ENCODE measurements around the gene KANSL1L. TPM values are rescaled to one million over a fixed set of nuclear protein-coding genes. Genes with fewer than 3 reads are reported as not detected.

Gene KANSL1L
- total RNA-seq, 1 experiment from 2014 or later, result 5.7 TPM

GRCh38 chr2:210086930-210087329 is 84.3 kb downstream of the KANSL1L start:
- intact Hi-C loops (cut with micrococcal nuclease; ENCODE audit: unreplicated experiment), result no loop called here
- Histone ChIP-seq H3K9me3 (no peaks in the 10 kb centered on the region), H3K4me1 (no peaks in the 10 kb centered on the region), H3K4me3 (ENCODE audit: low read depth, low read length) (no peak overlapping the region), H3K27me3 (replicated peaks; ENCODE audit: control insufficient read depth, insufficient read depth, low read length) (no peaks in the 10 kb centered on the region), H3K36me3 (ENCODE audit: control insufficient read depth, insufficient read depth, low read length) (no peaks in the 10 kb centered on the region)
- Mint-ChIP-seq H3K9me3 (ENCODE audit: unreplicated experiment) (no peaks in the 10 kb centered on the region), H3K4me3 (ENCODE audit: unreplicated experiment) (no peak overlapping the region), H3K27me3 (ENCODE audit: insufficient read depth, unreplicated experiment) (no peaks in the 10 kb centered on the region), H3K36me3 (ENCODE audit: insufficient read depth, unreplicated experiment) (no peaks in the 10 kb centered on the region), H3K27ac (ENCODE audit: unreplicated experiment) (no peak overlapping the region), H3K4me1 (ENCODE audit: low read depth, unreplicated experiment) (no peaks in the 10 kb centered on the region)
- CTCF ChIA-PET, result no interaction called here
- BruUV-seq (replicated peaks), result no TSS peak
- POLR2A ChIA-PET, result no interaction called here
- no peak for DNase-seq
- TF ChIP-seq CTCF (IDR thresholded peaks at IDR 0.05; ENCODE audit: insufficient read depth in 1 of 2, low read depth in 1 of 2, low read length in 1 of 2, severe bottlenecking in 1 of 2, unreplicated experiment in 1 of 2), result no peak

- DNase-seq, result no peak
- Mint-ChIP-seq H3K4me1 (ENCODE audit: low read depth, unreplicated experiment) (no peaks in the 10 kb centered on the region), H3K27ac (ENCODE audit: unreplicated experiment) (no peak overlapping the region), H3K36me3 (ENCODE audit: insufficient read depth, unreplicated experiment) (no peaks in the 10 kb centered on the region), H3K4me3 (ENCODE audit: unreplicated experiment) (no peak overlapping the region), H3K9me3 (ENCODE audit: unreplicated experiment) (no peaks in the 10 kb centered on the region), H3K27me3 (ENCODE audit: insufficient read depth, unreplicated experiment) (no peaks in the 10 kb centered on the region)
- TF ChIP-seq CTCF (IDR thresholded peaks at IDR 0.05; ENCODE audit: insufficient read depth in 1 of 2, low read depth in 1 of 2, low read length in 1 of 2, severe bottlenecking in 1 of 2, unreplicated experiment in 1 of 2), result no peak
- Histone ChIP-seq H3K36me3 (ENCODE audit: control insufficient read depth, insufficient read depth, low read length) (no peaks in the 10 kb centered on the region), H3K9me3 (no peaks in the 10 kb centered on the region), H3K4me3 (ENCODE audit: low read depth, low read length) (no peak overlapping the region), H3K27me3 (replicated peaks; ENCODE audit: control insufficient read depth, insufficient read depth, low read length) (no peaks in the 10 kb centered on the region), H3K4me1 (no peaks in the 10 kb centered on the region)
- POLR2A ChIA-PET, result no interaction called here
- intact Hi-C loops (cut with micrococcal nuclease; ENCODE audit: unreplicated experiment), result no loop called here
- CTCF ChIA-PET, result no interaction called here
- no TSS peak for BruUV-seq (replicated peaks)
Observed at GRCh38 chr2:210086292-210086691, 84.9 kb downstream of the KANSL1L start.

GRCh38 chr2:210072922-210073509 is 98.2 kb downstream of the KANSL1L start:
- no peak overlapping the region for H3K4me3 Mint-ChIP-seq (ENCODE audit: unreplicated experiment)
- no peaks in the 10 kb centered on the region for H3K36me3 ChIP-seq (ENCODE audit: control insufficient read depth, insufficient read depth, low read length)
- intact Hi-C loops (cut with micrococcal nuclease; ENCODE audit: unreplicated experiment), result loop anchor here (1.0 to 5.0 kb wide), 2 partner anchors 96 to 122 kb away; no protein-coding TSS in a partner anchor
- H3K27me3 Mint-ChIP-seq (ENCODE audit: insufficient read depth, unreplicated experiment), result no peaks in the 10 kb centered on the region
- peak; percentile 29 to 69 for TF ChIP-seq CTCF (IDR thresholded peaks at IDR 0.05; ENCODE audit: insufficient read depth in 1 of 2, low read depth in 1 of 2, low read length in 1 of 2, severe bottlenecking in 1 of 2, unreplicated experiment in 1 of 2)
- no peak overlapping the region for H3K4me3 ChIP-seq (ENCODE audit: low read depth, low read length)
- H3K27ac Mint-ChIP-seq (ENCODE audit: unreplicated experiment), result no peak overlapping the region
- BruUV-seq (replicated peaks), result no TSS peak
- no peaks in the 10 kb centered on the region for H3K9me3 Mint-ChIP-seq (ENCODE audit: unreplicated experiment)
- H3K4me1 Mint-ChIP-seq (ENCODE audit: low read depth, unreplicated experiment), result peaks cover 6% of the 10 kb centered on the region
- peaks cover 8% of the 10 kb centered on the region; the same call in 1 of the 2 replicates for H3K4me1 ChIP-seq
- CTCF ChIA-PET, result interaction anchor here (1.5 kb wide), 1 partner anchor 126 kb away, joined by 6 read pairs; no protein-coding TSS in a partner anchor
- no peaks in the 10 kb centered on the region for H3K27me3 ChIP-seq (replicated peaks; ENCODE audit: control insufficient read depth, insufficient read depth, low read length)
- POLR2A ChIA-PET, result no interaction called here
- H3K9me3 ChIP-seq, result no peaks in the 10 kb centered on the region
- peaks cover 5% of the 10 kb centered on the region for H3K36me3 Mint-ChIP-seq (ENCODE audit: insufficient read depth, unreplicated experiment)
- peak in 1 of 2 experiments; percentile 26 for DNase-seq
